22Rv1 (cell line): ENCODE measurements around the gene NBPF3.
"Not testable (repeated sequence)": the region's sequence is repeated elsewhere in the genome, so short reads cannot be mapped to it uniquely, and the experiment has no call there.

Experiments
- ZFX ChIP-seq: fragments of 450-650 bp; IDR thresholded peaks from 2 replicates; pipeline ENCODE4 v1.6.1; 2017; ENCODE audit warnings: antibody characterized with exemption, borderline replicate concordance
- TF ChIP-seq, protein P1 (sequence below): fragments of 450-650 bp; IDR thresholded peaks from 2 replicates; pipeline ENCODE4 v1.5.1; 2017; ENCODE audit warnings: mild to moderate bottlenecking

DNA sequence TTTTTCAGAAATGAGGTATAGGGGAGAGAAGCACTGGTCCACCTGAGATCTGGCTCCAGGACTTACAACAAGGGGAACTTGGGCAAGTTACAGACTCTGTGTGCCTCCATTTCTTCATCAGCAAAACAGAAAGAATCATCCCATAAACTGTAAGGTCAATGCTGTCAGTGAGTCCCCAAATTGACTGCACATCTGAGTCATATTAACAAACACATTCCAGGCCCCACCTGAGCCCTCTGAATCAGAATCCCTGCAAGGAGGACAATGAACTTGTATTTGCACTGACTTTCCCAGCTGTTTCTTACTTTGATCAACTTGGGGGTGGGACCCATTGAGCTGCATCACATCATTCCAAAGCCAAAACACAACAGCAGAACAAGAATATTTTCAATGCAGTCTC lies 25.2 kb downstream of the NBPF3 start:
- TF ChIP-seq, protein P1, sequence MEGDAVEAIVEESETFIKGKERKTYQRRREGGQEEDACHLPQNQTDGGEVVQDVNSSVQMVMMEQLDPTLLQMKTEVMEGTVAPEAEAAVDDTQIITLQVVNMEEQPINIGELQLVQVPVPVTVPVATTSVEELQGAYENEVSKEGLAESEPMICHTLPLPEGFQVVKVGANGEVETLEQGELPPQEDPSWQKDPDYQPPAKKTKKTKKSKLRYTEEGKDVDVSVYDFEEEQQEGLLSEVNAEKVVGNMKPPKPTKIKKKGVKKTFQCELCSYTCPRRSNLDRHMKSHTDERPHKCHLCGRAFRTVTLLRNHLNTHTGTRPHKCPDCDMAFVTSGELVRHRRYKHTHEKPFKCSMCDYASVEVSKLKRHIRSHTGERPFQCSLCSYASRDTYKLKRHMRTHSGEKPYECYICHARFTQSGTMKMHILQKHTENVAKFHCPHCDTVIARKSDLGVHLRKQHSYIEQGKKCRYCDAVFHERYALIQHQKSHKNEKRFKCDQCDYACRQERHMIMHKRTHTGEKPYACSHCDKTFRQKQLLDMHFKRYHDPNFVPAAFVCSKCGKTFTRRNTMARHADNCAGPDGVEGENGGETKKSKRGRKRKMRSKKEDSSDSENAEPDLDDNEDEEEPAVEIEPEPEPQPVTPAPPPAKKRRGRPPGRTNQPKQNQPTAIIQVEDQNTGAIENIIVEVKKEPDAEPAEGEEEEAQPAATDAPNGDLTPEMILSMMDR = not testable (repeated sequence)
- not testable (repeated sequence) for TF ChIP-seq ZFX
